K562 (cell line): ENCODE results near the gene RALA. TPM values are rescaled to one million over a fixed set of nuclear protein-coding genes. Genes with fewer than 3 reads are reported as not detected.

Experiments used
- CCNT2 ChIP-seq: IDR thresholded peaks from 2 replicates; pipeline ENCODE4 v1.6.1; 2011; ENCODE audit warnings: borderline replicate concordance, low read depth, mild to moderate bottlenecking, moderate library complexity, mixed read lengths, low read length; ENCODE audit not compliant: insufficient read length; ENCODE audit errors: extremely low read depth
- MAFG ChIP-seq: fragments of 450-650 bp; conservative IDR thresholded peaks from 2 replicates; pipeline ENCODE4 v1.6.1; 2016; ENCODE audit warnings: missing genetic modification characterization, missing compliant biosample characterization
- ZNF124 ChIP-seq: sonication (generic); formaldehyde crosslinking; IDR thresholded peaks from 2 replicates; pipeline ENCODE4 v1.8.1; 2022; ENCODE audit warnings: missing genetic modification reagents
- polyA plus RNA-seq, 8 experiments: library from polyadenylated mRNA; depleted of rRNA in 4 of 8; stranded (reverse) in 5 of 8; unstranded in 3 of 8; fragments of >200 nt; fragmentation: Nextera tagmentation in 2 of 8; fragmentation: Illumina TruSeq in 1 of 8; extraction: Ambion mirVana in 2 of 8; extraction: Trizol in 1 of 8; gene quantifications; 2 replicates each; pipeline versions ENCODE4 v1.2.1 to v1.2.3, GENCODE V29; 2011 to 2014; ENCODE audit warnings: inconsistent platforms in 1 of 8, missing spikeins in 1 of 8
- total RNA-seq, 7 experiments: library from RNA; depleted of rRNA in 6 of 7; stranded (reverse); fragments of >200 nt in 6 of 7; fragmentation: Illumina TruSeq in 2 of 7; extraction: Trizol in 2 of 7; gene quantifications; 2 replicates each; pipeline versions ENCODE4 v1.2.1 to v1.2.3, GENCODE V29; 2011 to 2021; ENCODE audit warnings: low replicate concordance in 1 of 7
- TF ChIP-seq, protein P1 (sequence below): fragments of 200-600 bp; sonication (generic); IDR thresholded peaks from one replicate; pipeline ENCODE4 v1.6.1; 2012; ENCODE audit warnings: mild to moderate bottlenecking, low read depth, low read length, inconsistent platforms
- TF ChIP-seq, protein P2 (sequence below): IDR thresholded peaks from 3 replicates; pipeline ENCODE4 v1.6.1; 2011; ENCODE audit warnings: borderline replicate concordance, mild to moderate bottlenecking, moderate library complexity; ENCODE audit not compliant: insufficient read length; ENCODE audit errors: extremely low read depth

The RALA gene
- total and polyA plus RNA-seq, 9 of the 15 experiments (the other 6 are each of a cell fraction or from before 2014, with no cell fraction given) = 7.2 to 28.0 (median 25.7) TPM

DNA sequence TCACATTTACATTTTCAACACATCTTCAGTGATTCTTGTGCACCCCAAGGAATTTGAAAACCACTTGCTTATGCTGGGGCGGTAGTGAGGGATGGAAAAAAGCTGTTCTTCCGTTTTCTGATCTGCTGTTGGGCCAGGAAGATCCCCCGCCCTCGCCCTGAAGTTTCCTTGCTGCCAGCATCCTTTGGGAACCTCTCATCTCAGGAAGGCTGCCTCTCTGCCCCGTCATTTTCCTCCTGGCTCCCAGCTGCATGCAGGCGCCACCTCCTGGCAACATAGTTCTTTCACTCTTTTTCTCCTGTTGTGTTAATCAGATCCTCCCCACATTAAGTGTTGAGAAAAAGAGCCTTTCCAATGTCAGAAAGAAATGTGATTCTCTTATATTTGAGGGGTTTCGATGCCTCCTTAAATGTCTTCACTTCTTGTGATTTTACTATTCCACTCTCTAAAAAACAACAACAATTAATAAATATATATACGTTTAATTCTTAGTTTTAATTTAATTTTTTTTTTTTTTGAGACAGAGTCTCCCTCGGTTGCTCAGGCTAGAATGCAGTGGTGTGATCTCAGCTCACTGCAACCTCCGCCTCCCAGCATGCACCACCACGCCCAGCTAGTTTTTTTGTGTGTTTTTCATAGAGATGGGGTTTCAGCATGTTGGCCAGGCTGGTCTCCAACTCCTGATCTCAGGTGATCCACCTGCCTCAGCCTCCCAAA lies 122.9 kb downstream of the RALA start (continued):
- TF ChIP-seq, protein P1, sequence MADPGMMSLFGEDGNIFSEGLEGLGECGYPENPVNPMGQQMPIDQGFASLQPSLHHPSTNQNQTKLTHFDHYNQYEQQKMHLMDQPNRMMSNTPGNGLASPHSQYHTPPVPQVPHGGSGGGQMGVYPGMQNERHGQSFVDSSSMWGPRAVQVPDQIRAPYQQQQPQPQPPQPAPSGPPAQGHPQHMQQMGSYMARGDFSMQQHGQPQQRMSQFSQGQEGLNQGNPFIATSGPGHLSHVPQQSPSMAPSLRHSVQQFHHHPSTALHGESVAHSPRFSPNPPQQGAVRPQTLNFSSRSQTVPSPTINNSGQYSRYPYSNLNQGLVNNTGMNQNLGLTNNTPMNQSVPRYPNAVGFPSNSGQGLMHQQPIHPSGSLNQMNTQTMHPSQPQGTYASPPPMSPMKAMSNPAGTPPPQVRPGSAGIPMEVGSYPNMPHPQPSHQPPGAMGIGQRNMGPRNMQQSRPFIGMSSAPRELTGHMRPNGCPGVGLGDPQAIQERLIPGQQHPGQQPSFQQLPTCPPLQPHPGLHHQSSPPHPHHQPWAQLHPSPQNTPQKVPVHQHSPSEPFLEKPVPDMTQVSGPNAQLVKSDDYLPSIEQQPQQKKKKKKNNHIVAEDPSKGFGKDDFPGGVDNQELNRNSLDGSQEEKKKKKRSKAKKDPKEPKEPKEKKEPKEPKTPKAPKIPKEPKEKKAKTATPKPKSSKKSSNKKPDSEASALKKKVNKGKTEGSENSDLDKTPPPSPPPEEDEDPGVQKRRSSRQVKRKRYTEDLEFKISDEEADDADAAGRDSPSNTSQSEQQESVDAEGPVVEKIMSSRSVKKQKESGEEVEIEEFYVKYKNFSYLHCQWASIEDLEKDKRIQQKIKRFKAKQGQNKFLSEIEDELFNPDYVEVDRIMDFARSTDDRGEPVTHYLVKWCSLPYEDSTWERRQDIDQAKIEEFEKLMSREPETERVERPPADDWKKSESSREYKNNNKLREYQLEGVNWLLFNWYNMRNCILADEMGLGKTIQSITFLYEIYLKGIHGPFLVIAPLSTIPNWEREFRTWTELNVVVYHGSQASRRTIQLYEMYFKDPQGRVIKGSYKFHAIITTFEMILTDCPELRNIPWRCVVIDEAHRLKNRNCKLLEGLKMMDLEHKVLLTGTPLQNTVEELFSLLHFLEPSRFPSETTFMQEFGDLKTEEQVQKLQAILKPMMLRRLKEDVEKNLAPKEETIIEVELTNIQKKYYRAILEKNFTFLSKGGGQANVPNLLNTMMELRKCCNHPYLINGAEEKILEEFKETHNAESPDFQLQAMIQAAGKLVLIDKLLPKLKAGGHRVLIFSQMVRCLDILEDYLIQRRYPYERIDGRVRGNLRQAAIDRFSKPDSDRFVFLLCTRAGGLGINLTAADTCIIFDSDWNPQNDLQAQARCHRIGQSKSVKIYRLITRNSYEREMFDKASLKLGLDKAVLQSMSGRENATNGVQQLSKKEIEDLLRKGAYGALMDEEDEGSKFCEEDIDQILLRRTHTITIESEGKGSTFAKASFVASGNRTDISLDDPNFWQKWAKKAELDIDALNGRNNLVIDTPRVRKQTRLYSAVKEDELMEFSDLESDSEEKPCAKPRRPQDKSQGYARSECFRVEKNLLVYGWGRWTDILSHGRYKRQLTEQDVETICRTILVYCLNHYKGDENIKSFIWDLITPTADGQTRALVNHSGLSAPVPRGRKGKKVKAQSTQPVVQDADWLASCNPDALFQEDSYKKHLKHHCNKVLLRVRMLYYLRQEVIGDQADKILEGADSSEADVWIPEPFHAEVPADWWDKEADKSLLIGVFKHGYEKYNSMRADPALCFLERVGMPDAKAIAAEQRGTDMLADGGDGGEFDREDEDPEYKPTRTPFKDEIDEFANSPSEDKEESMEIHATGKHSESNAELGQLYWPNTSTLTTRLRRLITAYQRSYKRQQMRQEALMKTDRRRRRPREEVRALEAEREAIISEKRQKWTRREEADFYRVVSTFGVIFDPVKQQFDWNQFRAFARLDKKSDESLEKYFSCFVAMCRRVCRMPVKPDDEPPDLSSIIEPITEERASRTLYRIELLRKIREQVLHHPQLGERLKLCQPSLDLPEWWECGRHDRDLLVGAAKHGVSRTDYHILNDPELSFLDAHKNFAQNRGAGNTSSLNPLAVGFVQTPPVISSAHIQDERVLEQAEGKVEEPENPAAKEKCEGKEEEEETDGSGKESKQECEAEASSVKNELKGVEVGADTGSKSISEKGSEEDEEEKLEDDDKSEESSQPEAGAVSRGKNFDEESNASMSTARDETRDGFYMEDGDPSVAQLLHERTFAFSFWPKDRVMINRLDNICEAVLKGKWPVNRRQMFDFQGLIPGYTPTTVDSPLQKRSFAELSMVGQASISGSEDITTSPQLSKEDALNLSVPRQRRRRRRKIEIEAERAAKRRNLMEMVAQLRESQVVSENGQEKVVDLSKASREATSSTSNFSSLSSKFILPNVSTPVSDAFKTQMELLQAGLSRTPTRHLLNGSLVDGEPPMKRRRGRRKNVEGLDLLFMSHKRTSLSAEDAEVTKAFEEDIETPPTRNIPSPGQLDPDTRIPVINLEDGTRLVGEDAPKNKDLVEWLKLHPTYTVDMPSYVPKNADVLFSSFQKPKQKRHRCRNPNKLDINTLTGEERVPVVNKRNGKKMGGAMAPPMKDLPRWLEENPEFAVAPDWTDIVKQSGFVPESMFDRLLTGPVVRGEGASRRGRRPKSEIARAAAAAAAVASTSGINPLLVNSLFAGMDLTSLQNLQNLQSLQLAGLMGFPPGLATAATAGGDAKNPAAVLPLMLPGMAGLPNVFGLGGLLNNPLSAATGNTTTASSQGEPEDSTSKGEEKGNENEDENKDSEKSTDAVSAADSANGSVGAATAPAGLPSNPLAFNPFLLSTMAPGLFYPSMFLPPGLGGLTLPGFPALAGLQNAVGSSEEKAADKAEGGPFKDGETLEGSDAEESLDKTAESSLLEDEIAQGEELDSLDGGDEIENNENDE = no peak
- TF ChIP-seq, protein P2, sequence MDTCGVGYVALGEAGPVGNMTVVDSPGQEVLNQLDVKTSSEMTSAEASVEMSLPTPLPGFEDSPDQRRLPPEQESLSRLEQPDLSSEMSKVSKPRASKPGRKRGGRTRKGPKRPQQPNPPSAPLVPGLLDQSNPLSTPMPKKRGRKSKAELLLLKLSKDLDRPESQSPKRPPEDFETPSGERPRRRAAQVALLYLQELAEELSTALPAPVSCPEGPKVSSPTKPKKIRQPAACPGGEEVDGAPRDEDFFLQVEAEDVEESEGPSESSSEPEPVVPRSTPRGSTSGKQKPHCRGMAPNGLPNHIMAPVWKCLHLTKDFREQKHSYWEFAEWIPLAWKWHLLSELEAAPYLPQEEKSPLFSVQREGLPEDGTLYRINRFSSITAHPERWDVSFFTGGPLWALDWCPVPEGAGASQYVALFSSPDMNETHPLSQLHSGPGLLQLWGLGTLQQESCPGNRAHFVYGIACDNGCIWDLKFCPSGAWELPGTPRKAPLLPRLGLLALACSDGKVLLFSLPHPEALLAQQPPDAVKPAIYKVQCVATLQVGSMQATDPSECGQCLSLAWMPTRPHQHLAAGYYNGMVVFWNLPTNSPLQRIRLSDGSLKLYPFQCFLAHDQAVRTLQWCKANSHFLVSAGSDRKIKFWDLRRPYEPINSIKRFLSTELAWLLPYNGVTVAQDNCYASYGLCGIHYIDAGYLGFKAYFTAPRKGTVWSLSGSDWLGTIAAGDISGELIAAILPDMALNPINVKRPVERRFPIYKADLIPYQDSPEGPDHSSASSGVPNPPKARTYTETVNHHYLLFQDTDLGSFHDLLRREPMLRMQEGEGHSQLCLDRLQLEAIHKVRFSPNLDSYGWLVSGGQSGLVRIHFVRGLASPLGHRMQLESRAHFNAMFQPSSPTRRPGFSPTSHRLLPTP = no peak
- TF ChIP-seq MAFG (tag) (peak; percentile 43; the same call in 1 of the 2 replicates), ZNF124 (no peak), CCNT2 (no peak)
